Endodermal cell (in vitro differentiated cells): ENCODE data around the gene MTAP. TPM values are rescaled to one million over a fixed set of nuclear protein-coding genes. Genes with fewer than 3 reads are reported as not detected.

Experiments used
- DNase-seq: peaks from one replicate; pipeline ENCODE4 v3.0.0-alpha.2; 2017
- H3K27ac ChIP-seq: 2 replicates; pipeline ENCODE4 v1.5.1; 2013; ENCODE audit warnings: mild to moderate bottlenecking, low read depth, low read length, moderate library complexity
- H3K27me3 ChIP-seq: 2 replicates; pipeline ENCODE4 v1.6.1; 2013; ENCODE audit warnings: mild to moderate bottlenecking, low read length, moderate library complexity; ENCODE audit not compliant: insufficient read depth, control insufficient read depth, poor library complexity, severe bottlenecking
- H3K36me3 ChIP-seq: 2 replicates; pipeline ENCODE4 v1.7.0; 2013; ENCODE audit warnings: mild to moderate bottlenecking, low read length, moderate library complexity; ENCODE audit not compliant: control insufficient read depth, insufficient read depth
- H3K4me1 ChIP-seq: one replicate; pipeline ENCODE4 v1.7.0; 2013; ENCODE audit warnings: low read length; ENCODE audit not compliant: control insufficient read depth, insufficient read depth
- H3K4me3 ChIP-seq: 2 replicates; pipeline ENCODE4 v1.5.1; 2013; ENCODE audit warnings: mild to moderate bottlenecking, low read length, moderate library complexity
- H3K9ac ChIP-seq: 2 replicates; pipeline ENCODE4 v1.6.1; 2013; ENCODE audit warnings: mild to moderate bottlenecking, low read length, moderate library complexity; ENCODE audit not compliant: poor library complexity, severe bottlenecking; ENCODE audit errors: extremely low read depth
- H3K9me3 ChIP-seq: 2 replicates; pipeline ENCODE4 v1.6.1; 2013; ENCODE audit warnings: mild to moderate bottlenecking, low read length, moderate library complexity; ENCODE audit not compliant: control insufficient read depth
- H3K27ac Mint-ChIP-seq: 2 replicates; pipeline ENCODE4 v1.8.0; 2020; ENCODE audit warnings: mixed read lengths
- H3K27me3 Mint-ChIP-seq: 2 replicates; pipeline ENCODE4 v1.8.0; 2021; ENCODE audit warnings: mild to moderate bottlenecking, mixed read lengths; ENCODE audit not compliant: insufficient read depth
- H3K36me3 Mint-ChIP-seq: 2 replicates; pipeline ENCODE4 v1.8.0; 2020; ENCODE audit warnings: low read depth, mixed read lengths
- H3K4me1 Mint-ChIP-seq: 2 replicates; pipeline ENCODE4 v1.8.0; 2020; ENCODE audit warnings: mixed read lengths
- H3K4me3 Mint-ChIP-seq: 2 replicates; pipeline ENCODE4 v1.8.0; 2020; ENCODE audit warnings: mild to moderate bottlenecking, moderate library complexity, mixed read lengths
- H3K9me3 Mint-ChIP-seq: 2 replicates; pipeline ENCODE4 v1.8.0; 2020; ENCODE audit warnings: mild to moderate bottlenecking, mixed read lengths
- CTCF ChIP-seq: fragments of 200-600 bp; sonication (generic); conservative IDR thresholded peaks from 2 replicates; pipeline ENCODE4 v1.5.0; 2021; ENCODE audit warnings: antibody characterized with exemption, mild to moderate bottlenecking
- WGBS, 2 experiments: methylation state at CpG; one replicate each; pipeline versions ENCODE4 v1.1.5 to v1.1.7; 2013; ENCODE audit warnings: missing lambda C conversion rate in 2 of 2, mixed read lengths in 1 of 2; ENCODE audit not compliant: insufficient coverage in 1 of 2, insufficient read length in 1 of 2; 5-methylcytosine and 5-hydroxymethylcytosine counted together
- total RNA-seq, 2 donors: library from RNA; stranded (reverse); fragmentation: NEBNext Ultra II Directional in 1 of 2; extraction: Animal tissue kit (Norgen Biotek cat#: 25700) in 1 of 2; gene quantifications; 2 replicates in 1 of 2; 3 replicates in 1 of 2; pipeline ENCODE4 v1.2.1, GENCODE V29; 2021

The MTAP gene
- total RNA-seq, 2 donors from 2014 or later, result 81.0 to 99.0 TPM

- no peak for TF ChIP-seq CTCF
- H3K4me3 Mint-ChIP-seq, result no peak overlapping the region
- H3K9me3 Mint-ChIP-seq, result no peaks in the 10 kb centered on the region
Observed at GRCh38 chr9:21862871-21863270, 60.4 kb downstream of the MTAP start.

GRCh38 chr9:21864505-21864904 lies 62.1 kb downstream of the MTAP start:
- no peaks in the 10 kb centered on the region for H3K27me3 Mint-ChIP-seq
- H3K27me3 ChIP-seq, result no peaks in the 10 kb centered on the region
- H3K36me3 ChIP-seq, result peaks cover 97% of the 10 kb centered on the region
- no peak overlapping the region for H3K27ac Mint-ChIP-seq
- no peaks in the 10 kb centered on the region for H3K4me1 ChIP-seq
- no peak overlapping the region for H3K4me3 Mint-ChIP-seq
- no peak for TF ChIP-seq CTCF
- peaks cover 15% of the 10 kb centered on the region for H3K9me3 ChIP-seq
- 94 to 96% methylated on average over 5 of the region's 5 CpGs for WGBS, 2 experiments
- H3K9ac ChIP-seq, result no peak overlapping the region
- peaks cover 60% of the 10 kb centered on the region for H3K36me3 Mint-ChIP-seq
- no peak overlapping the region for H3K4me3 ChIP-seq
- no peak overlapping the region for H3K27ac ChIP-seq
- H3K9me3 Mint-ChIP-seq, result no peaks in the 10 kb centered on the region
- H3K4me1 Mint-ChIP-seq, result no peaks in the 10 kb centered on the region
- DNase-seq, result no peak

More at GRCh38 chr9:21862871-21863270, 60.4 kb downstream of the MTAP start:
- 94 to 100% methylated on average over 1 of the region's 1 CpG for WGBS, 2 experiments
- H3K27ac Mint-ChIP-seq, result no peak overlapping the region
- H3K4me3 ChIP-seq, result no peak overlapping the region
- H3K4me1 Mint-ChIP-seq, result no peaks in the 10 kb centered on the region
- peaks cover 97% of the 10 kb centered on the region for H3K36me3 ChIP-seq
- H3K9ac ChIP-seq, result no peak overlapping the region
- no peak overlapping the region for H3K27ac ChIP-seq
- H3K27me3 ChIP-seq, result no peaks in the 10 kb centered on the region
- DNase-seq, result no peak
- H3K36me3 Mint-ChIP-seq, result peaks cover 77% of the 10 kb centered on the region
- no peaks in the 10 kb centered on the region for H3K4me1 ChIP-seq
- peaks cover 22% of the 10 kb centered on the region for H3K9me3 ChIP-seq
- H3K27me3 Mint-ChIP-seq, result no peaks in the 10 kb centered on the region

- Histone ChIP-seq H3K9ac (no peak overlapping the region), H3K4me1 (no peaks in the 10 kb centered on the region), H3K9me3 (peaks cover 15% of the 10 kb centered on the region), H3K36me3 (peaks cover 91% of the 10 kb centered on the region), H3K27ac (no peak overlapping the region), H3K4me3 (no peak overlapping the region), H3K27me3 (no peaks in the 10 kb centered on the region)
- Mint-ChIP-seq H3K36me3 (peaks cover 46% of the 10 kb centered on the region), H3K27me3 (no peaks in the 10 kb centered on the region), H3K27ac (no peak overlapping the region), H3K4me1 (no peaks in the 10 kb centered on the region), H3K9me3 (no peaks in the 10 kb centered on the region), H3K4me3 (no peak overlapping the region)
- DNase-seq, result no peak
- 100% methylated on average over 1 of the region's 1 CpG; no CpG with 5 or more reads in 1 of the 2 experiments for WGBS, 2 experiments
- no peak for TF ChIP-seq CTCF
Observed at GRCh38 chr9:21866302-21866701, 63.9 kb downstream of the MTAP start.
